H9 (cell line): ENCODE measurements around the gene PTX3. TPM values are rescaled to one million over a fixed set of nuclear protein-coding genes. Genes with fewer than 3 reads are reported as not detected.

Experiments used
- DNase-seq: peaks from one replicate; pipeline ENCODE4 v3.0.0-alpha.2; 2017
- H2AFZ ChIP-seq: one replicate; pipeline ENCODE4 v1.6.1; 2013; ENCODE audit warnings: mild to moderate bottlenecking, low read length, control low read depth, moderate library complexity
- H2AK5ac ChIP-seq: 2 replicates; pipeline ENCODE4 v1.6.1; 2013; ENCODE audit warnings: low read length, control low read depth, mixed read lengths; ENCODE audit not compliant: insufficient read length
- H2BK120ac ChIP-seq: one replicate; pipeline ENCODE4 v1.6.1; 2013; ENCODE audit warnings: low read depth, mild to moderate bottlenecking, low read length, control low read depth, inconsistent platforms; ENCODE audit not compliant: poor library complexity, severe bottlenecking
- H2BK12ac ChIP-seq: 2 replicates; pipeline ENCODE4 v1.6.1; 2013; ENCODE audit warnings: low read length, control low read depth, mixed read lengths, low read depth; ENCODE audit not compliant: insufficient read length
- H2BK15ac ChIP-seq: 2 replicates; pipeline ENCODE4 v1.6.1; 2013; ENCODE audit warnings: low read depth, low read length, control low read depth
- H2BK20ac ChIP-seq: one replicate; pipeline ENCODE4 v1.6.1; 2013; ENCODE audit warnings: low read depth, mild to moderate bottlenecking, low read length, control low read depth, inconsistent platforms; ENCODE audit not compliant: poor library complexity, severe bottlenecking
- H2BK5ac ChIP-seq: 2 replicates; pipeline ENCODE4 v1.6.1; 2013; ENCODE audit warnings: low read length, control low read depth, mixed read lengths; ENCODE audit not compliant: insufficient read length
- H3K14ac ChIP-seq: 2 replicates; pipeline ENCODE4 v1.6.1; 2013; ENCODE audit warnings: low read length, control low read depth; ENCODE audit not compliant: insufficient read depth
- H3K18ac ChIP-seq: 2 replicates; pipeline ENCODE4 v1.6.1; 2013; ENCODE audit warnings: low read depth, mild to moderate bottlenecking, mixed read lengths, low read length, control low read depth; ENCODE audit not compliant: insufficient read length
- H3K23ac ChIP-seq: 2 replicates; pipeline ENCODE4 v1.6.1; 2013; ENCODE audit warnings: low read length, control low read depth, mixed read lengths, low read depth; ENCODE audit not compliant: insufficient read length
- H3K23me2 ChIP-seq: 2 replicates; pipeline ENCODE4 v1.6.1; 2013; ENCODE audit warnings: low read depth, mild to moderate bottlenecking, mixed read lengths, low read length, control low read depth; ENCODE audit not compliant: insufficient read length, poor library complexity, severe bottlenecking
- H3K27ac ChIP-seq: 2 replicates; pipeline ENCODE4 v1.5.1; 2013; ENCODE audit warnings: low read length, control low read depth, mixed read lengths, low read depth; ENCODE audit not compliant: insufficient read length
- H3K27me3 ChIP-seq: 2 replicates; pipeline ENCODE4 v1.6.1; 2013; ENCODE audit warnings: low read length, control low read depth, inconsistent platforms; ENCODE audit not compliant: insufficient read depth
- H3K4ac ChIP-seq: 2 replicates; pipeline ENCODE4 v1.6.1; 2013; ENCODE audit warnings: low read depth, mild to moderate bottlenecking, control low read depth, inconsistent platforms, low read length, moderate library complexity
- H3K4me1 ChIP-seq: 2 replicates; pipeline ENCODE4 v1.6.1; 2013; ENCODE audit warnings: low read length, control low read depth, inconsistent platforms; ENCODE audit not compliant: insufficient read depth
- H3K4me2 ChIP-seq: 2 replicates; pipeline ENCODE4 v1.6.1; 2013; ENCODE audit warnings: low read length, control low read depth, mixed read lengths; ENCODE audit not compliant: insufficient read length, insufficient read depth
- H3K56ac ChIP-seq: 2 replicates; pipeline ENCODE4 v1.6.1; 2013; ENCODE audit warnings: low read depth, mild to moderate bottlenecking, mixed read lengths, low read length, control low read depth; ENCODE audit not compliant: insufficient read length
- H3K79me1 ChIP-seq: 2 replicates; pipeline ENCODE4 v1.6.1; 2013; ENCODE audit warnings: low read depth, mild to moderate bottlenecking, moderate library complexity, low read length, control low read depth, inconsistent platforms; ENCODE audit not compliant: insufficient read depth, poor library complexity, severe bottlenecking
- H3K79me2 ChIP-seq: 2 replicates; pipeline ENCODE4 v1.6.1; 2013; ENCODE audit warnings: low read length, control low read depth, inconsistent platforms; ENCODE audit not compliant: insufficient read depth
- H3K9ac ChIP-seq: 2 replicates; pipeline ENCODE4 v1.6.1; 2013; ENCODE audit warnings: low read length, control low read depth, mixed read lengths; ENCODE audit not compliant: insufficient read length; ENCODE audit errors: extremely low read depth
- H3K9me3 ChIP-seq: one replicate; pipeline ENCODE4 v1.6.1; 2013; ENCODE audit warnings: low read depth, low read length, inconsistent platforms; ENCODE audit not compliant: control insufficient read depth
- H3T11ph ChIP-seq: one replicate; pipeline ENCODE4 v1.6.1; 2013; ENCODE audit warnings: mild to moderate bottlenecking, low read length, control low read depth, inconsistent platforms
- H4K20me1 ChIP-seq: one replicate; pipeline ENCODE4 v1.6.1; 2013; ENCODE audit not compliant: control insufficient read depth, insufficient read length, insufficient read depth
- H4K5ac ChIP-seq: 2 replicates; pipeline ENCODE4 v1.6.1; 2013; ENCODE audit warnings: low read depth, mild to moderate bottlenecking, mixed read lengths, low read length, control low read depth; ENCODE audit not compliant: insufficient read length
- H4K8ac ChIP-seq: replicated peaks from 2 replicates; pipeline ENCODE4 v1.6.1; 2013; ENCODE audit warnings: low read length, control low read depth, mixed read lengths, low read depth; ENCODE audit not compliant: insufficient read length
- H4K91ac ChIP-seq: 2 replicates; pipeline ENCODE4 v1.6.1; 2013; ENCODE audit warnings: low read depth, mild to moderate bottlenecking, moderate library complexity, mixed read lengths, low read length, control low read depth; ENCODE audit not compliant: insufficient read length
- H3K27ac Mint-ChIP-seq, 3 experiments: 2 replicates in 2 of 3; 3 replicates in 1 of 3; pipeline ENCODE4 v1.8.0; 2020 to 2021; ENCODE audit warnings: mixed read lengths in 3 of 3, mild to moderate bottlenecking in 1 of 3, moderate library complexity in 1 of 3
- H3K27me3 Mint-ChIP-seq: 2 replicates; pipeline ENCODE4 v1.8.0; 2021; ENCODE audit warnings: low read depth, mild to moderate bottlenecking, moderate library complexity, mixed read lengths
- H3K36me3 Mint-ChIP-seq, 3 experiments: 2 replicates in 2 of 3; 3 replicates in 1 of 3; pipeline ENCODE4 v1.8.0; 2020 to 2021; ENCODE audit warnings: low read depth in 3 of 3, mixed read lengths in 3 of 3; ENCODE audit not compliant: insufficient read depth in 1 of 3
- H3K4me1 Mint-ChIP-seq, 2 experiments: 2 replicates each; pipeline ENCODE4 v1.8.0; 2020; ENCODE audit warnings: mixed read lengths in 2 of 2
- H3K4me3 Mint-ChIP-seq, 2 experiments: 2 replicates in 1 of 2; 3 replicates in 1 of 2; pipeline ENCODE4 v1.8.0; 2020 to 2021; ENCODE audit warnings: mild to moderate bottlenecking in 2 of 2, mixed read lengths in 2 of 2, moderate library complexity in 1 of 2
- H3K9me3 Mint-ChIP-seq, 2 experiments: 2 replicates in 1 of 2; 3 replicates in 1 of 2; pipeline ENCODE4 v1.8.0; 2020; ENCODE audit warnings: mild to moderate bottlenecking in 2 of 2, mixed read lengths in 2 of 2, moderate library complexity in 1 of 2
- WGBS: extraction: QIAGEN DNeasy Blood & Tissue Kit; methylation state at CpG from one replicate; pipeline ENCODE4 v1.1.7; 2013; ENCODE audit warnings: missing lambda C conversion rate, low lambda C conversion rate, mixed read lengths; ENCODE audit not compliant: insufficient read length; ENCODE audit errors: extremely low coverage; 5-methylcytosine and 5-hydroxymethylcytosine counted together
- total RNA-seq: library from RNA; stranded (reverse); gene quantifications from 2 replicates; pipeline ENCODE4 v1.2.1, GENCODE V29; 2021
- TF ChIP-seq, protein P1 (sequence below): fragments of 200-600 bp; sonication (generic); conservative IDR thresholded peaks from 3 replicates; pipeline ENCODE4 v1.8.0; 2021; ENCODE audit warnings: antibody characterized with exemption, mild to moderate bottlenecking

Gene PTX3
- total RNA-seq, 1 experiment from 2014 or later, result 0.11 TPM

DNA sequence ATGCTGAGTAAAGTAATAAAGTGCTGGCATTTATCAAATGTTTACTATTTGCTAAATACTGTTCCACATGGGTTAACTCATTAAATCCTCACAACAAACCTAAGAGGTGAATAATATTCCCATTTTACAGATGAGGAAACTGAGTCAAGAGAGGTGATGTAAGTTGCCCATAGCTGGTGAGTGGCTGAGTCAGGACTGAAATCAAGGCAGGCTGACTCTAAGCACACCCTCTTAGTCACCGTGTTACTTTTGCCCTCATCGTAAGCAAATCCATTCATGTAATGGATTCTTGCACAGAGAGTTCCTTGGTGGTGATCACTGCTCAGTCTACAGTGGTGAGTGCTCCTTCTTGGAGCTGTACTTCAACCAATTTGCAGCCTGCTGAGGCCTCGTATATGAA is 28.9 kb upstream of the PTX3 start:
- Mint-ChIP-seq H3K27me3 (no peaks in the 10 kb centered on the region), H3K4me3 (no peak overlapping the region), H3K36me3 (0 out of 7 replicates have a peak, but pooled peaks cover 0 to 2% (median 0%) of the 10 kb centered on the region in 3 experiments), H3K9me3 (no peaks in the 10 kb centered on the region), H3K4me1 (peaks cover 11 to 18% of the 10 kb centered on the region in 2 experiments), H3K27ac (no peak overlapping the region)
- Histone ChIP-seq H3K9me3 (no peaks in the 10 kb centered on the region), H3K4ac (no peak overlapping the region), H2BK20ac (no peak overlapping the region), H3K23me2 (no peaks in the 10 kb centered on the region), H3K56ac (no peak overlapping the region), H3K27ac (no peak overlapping the region), H4K5ac (no peak overlapping the region), H4K8ac (no peak overlapping the region), H3T11ph (no peak overlapping the region), H3K4me1 (peaks cover 5% of the 10 kb centered on the region; the same call in 1 of the 2 replicates), H2BK15ac (no peak overlapping the region), H3K79me2 (no peaks in the 10 kb centered on the region), H2AFZ (no peak overlapping the region), H3K14ac (no peak overlapping the region), H3K4me2 (no peak overlapping the region), H2BK120ac (no peak overlapping the region), H2BK5ac (no peak overlapping the region), H3K18ac (no peak overlapping the region), H4K91ac (no peak overlapping the region), H2AK5ac (no peak overlapping the region), H3K27me3 (no peaks in the 10 kb centered on the region), H2BK12ac (no peak overlapping the region), H4K20me1 (no peaks in the 10 kb centered on the region), H3K23ac (no peak overlapping the region), H3K79me1 (no peaks in the 10 kb centered on the region), H3K9ac (no peak overlapping the region)
- TF ChIP-seq, protein P1, sequence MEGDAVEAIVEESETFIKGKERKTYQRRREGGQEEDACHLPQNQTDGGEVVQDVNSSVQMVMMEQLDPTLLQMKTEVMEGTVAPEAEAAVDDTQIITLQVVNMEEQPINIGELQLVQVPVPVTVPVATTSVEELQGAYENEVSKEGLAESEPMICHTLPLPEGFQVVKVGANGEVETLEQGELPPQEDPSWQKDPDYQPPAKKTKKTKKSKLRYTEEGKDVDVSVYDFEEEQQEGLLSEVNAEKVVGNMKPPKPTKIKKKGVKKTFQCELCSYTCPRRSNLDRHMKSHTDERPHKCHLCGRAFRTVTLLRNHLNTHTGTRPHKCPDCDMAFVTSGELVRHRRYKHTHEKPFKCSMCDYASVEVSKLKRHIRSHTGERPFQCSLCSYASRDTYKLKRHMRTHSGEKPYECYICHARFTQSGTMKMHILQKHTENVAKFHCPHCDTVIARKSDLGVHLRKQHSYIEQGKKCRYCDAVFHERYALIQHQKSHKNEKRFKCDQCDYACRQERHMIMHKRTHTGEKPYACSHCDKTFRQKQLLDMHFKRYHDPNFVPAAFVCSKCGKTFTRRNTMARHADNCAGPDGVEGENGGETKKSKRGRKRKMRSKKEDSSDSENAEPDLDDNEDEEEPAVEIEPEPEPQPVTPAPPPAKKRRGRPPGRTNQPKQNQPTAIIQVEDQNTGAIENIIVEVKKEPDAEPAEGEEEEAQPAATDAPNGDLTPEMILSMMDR, result no peak
- no CpG with 5 or more reads among the region's 3 CpGs for WGBS
- DNase-seq, result no peak
